Stimulated activated CD8-positive, alpha-beta memory T cell treated with anti-CD3 and anti-CD28 coated beads, Interleukin-4, amount 100 ng/mL, for 1 hour (primary cell): Measurements from ENCODE around the gene TXK.

ENCODE experiments used
- DNase-seq, 2 donors: peaks; one replicate each; pipeline ENCODE4 v3.0.0-alpha.2; 2020; ENCODE audit warnings: low read depth in 2 of 2, low spot score in 1 of 2

Gene TXK

DNA sequence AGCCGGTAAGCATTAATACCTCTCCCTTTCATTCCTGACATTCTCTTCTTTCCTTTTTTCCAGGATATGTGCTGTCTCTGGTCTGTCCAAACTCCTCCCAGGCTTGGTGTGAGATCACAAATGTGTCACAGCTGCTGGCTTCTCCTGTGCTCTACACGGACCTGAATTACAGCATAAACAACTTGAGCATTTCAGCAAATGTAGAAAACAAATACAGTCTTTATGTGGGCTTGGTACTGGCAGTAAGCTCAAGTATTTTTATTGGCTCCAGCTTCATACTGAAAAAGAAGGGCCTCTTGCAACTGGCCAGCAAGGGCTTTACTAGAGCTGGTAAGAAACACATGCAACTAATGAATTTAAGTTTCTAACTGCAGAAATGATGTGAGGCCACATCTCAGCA, 109.0 kb downstream of the TXK start:
- no peak for DNase-seq

DNA sequence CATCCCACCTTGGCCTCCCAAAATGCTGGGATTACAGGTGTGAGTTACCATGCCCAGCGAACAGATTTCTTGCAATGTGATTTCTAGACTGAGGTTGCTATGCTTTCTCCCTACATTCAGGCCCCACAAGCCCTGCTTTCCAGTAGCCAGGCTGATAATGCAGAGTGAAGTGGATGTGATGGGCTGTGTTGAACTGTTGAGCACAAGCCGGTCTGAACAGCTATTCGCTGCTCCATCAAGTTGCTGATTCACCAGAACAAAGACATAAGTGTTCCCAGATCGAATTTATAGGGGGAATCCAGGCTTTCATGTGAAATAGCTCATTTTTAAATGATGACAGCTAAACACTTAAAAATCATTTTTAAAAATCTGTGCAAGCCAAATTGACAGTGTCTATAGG, 109.5 kb downstream of the TXK start:
- DNase-seq: no peak

DNA sequence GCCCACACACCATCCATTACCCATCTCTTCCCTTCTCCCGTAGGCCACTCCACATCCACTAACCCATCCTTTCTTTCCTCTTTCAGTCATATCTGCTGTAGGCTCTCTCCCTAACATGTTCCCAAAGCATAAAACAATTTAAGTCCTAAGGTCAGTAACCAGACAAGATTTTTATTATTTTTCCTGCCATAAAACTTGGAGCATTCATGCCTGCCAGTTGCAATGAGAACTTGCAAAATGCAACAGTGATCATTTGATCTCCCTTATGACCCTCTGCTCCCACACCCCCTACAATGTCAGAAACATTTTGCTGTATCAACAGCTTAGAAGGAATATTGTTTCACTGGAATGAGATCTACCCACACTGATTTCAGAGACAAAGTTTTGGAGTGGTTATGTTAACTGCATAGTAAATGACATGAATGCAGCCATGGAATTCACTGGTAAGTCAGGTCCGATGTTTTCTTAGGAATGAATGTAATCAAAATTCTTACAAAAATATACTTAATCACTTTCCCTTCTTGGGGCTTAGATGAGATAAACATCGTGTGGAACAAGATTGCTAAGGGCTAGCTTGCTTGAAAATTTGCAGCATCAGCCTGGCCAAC, 111.8 kb downstream of the TXK start:
- DNase-seq: no peak

DNA sequence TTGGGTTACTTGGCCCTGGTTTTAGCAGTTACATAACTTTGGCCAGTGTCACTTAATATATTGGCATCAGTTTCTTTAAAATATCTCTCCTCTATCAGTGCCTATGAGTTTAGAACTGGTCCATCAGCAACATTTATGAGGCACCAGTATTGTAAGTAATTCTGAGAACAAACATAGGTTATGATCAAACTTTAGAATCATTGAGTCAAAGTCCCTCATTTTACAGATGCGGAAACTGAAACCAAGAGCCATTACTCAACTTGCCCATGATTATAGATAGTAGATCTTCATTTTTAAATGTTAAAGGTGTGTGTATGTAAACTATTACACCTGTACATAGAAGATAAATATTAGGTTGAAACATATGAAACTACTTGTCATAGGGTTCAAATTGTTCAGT, 113.0 kb downstream of the TXK start:
- no peak for DNase-seq

DNA sequence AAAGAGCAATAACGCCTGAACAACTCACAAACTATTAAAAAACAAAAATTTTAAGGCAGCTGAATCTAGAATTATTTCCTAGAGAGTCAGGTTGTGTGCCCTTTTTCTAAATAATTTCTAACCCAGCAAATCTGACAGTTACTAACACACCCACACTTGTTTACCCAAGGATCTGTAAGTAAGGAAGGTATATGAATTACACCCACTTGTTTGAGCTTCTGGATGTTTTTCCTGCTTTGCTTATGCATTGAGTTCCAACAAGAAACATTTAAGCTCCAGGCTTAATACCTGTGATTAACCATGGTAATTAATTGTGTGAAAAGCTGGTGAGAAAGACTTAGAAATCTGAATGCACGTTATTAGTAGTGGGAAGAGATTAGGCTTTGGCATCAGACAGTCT, 115.9 kb downstream of the TXK start:
- no peak for DNase-seq

DNA sequence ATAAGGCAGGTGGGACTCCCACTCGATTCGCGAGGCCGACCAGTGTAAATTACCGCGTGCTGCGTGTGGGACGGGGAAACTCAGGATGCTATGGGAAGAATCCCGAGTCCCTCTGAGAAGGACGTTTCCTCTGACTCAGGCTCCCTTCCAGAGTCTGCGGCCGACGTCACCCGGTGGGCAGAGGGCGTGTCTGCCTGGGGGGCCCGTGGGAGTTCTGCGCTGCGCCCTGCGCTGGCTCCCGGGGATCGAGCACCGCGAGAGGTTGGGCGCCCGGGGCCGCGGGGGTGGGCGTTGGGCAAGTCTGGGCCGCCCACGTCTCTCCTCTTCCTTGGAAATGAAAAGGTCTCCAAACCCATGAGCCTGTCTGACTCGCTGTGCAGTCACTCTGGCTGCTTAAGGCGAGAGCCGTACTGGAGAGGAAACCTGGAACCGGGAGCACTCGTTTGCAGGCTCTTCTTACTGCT, 116.9 kb downstream of the TXK start:
- DNase-seq: no peak
